Measurements from ENCODE around the gene GABPB1.

The GABPB1 gene

GRCh38 chr15:50341616-50342136, 13.3 kb downstream of the GABPB1 start:
- FAIRE-seq: no peak

- FAIRE-seq: no peak
Measured at GRCh38 chr15:50340416-50340815, 14.6 kb downstream of the GABPB1 start.

GRCh38 chr15:50339717-50340116, 15.3 kb downstream of the GABPB1 start:
- FAIRE-seq: no peak

DNA sequence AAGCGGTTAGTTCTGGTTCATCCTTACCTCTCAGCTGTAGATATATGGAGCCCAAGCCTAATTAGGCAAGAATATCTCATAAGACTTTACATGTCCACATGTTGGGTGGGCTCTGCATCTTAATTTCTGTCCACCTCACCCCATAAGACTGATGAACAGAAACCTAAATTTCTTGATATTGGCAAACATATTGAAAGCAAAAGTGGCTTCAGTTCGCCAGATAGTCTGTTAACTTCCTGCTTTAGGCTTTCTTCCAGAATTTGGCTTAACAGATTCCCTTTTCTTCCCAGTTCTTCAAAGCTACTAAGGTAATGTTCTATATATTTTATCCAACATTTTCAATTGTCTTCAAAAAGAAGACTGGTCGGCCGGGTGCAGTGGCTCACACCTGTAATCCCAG, 19.7 kb downstream of the GABPB1 start:
- no peak for FAIRE-seq

DNA sequence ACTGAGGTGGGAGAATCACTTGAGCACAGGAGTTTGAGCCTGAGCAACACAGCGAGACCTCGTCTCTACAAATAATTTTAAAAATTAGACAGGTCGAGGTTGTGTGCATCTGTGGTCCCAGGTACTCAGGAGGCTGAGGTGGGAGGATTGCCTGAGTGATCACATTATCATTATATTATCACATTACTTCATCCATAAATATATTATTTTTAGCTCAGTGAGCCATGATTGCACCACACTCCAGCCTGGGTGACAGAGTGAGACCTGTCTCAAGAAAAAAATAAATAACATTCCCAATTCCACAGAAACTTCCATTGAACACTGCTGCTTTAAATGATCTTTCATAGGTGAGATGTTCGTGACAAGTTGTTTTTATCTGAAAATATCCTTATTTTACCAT, 21.8 kb downstream of the GABPB1 start:
- no peak for FAIRE-seq

DNA sequence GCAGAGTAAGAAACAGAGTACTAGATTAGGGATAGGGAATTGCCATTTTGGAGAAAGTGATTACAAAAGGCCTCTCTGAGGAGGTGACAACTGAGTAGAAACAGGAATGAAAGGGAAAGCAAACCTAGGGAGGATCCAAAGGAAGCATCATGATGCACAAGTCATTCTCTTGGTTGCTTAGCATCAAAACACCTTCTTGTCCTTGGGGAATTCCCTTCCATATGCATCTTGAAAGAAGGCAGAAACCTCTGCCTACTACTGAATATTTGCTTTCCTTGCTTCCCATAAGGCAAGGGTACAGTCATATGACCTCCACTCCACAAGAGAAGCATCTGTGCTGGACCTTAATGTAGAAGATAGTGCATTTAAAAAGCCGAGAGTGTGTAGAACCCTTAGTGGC, 24.1 kb downstream of the GABPB1 start:
- no peak for FAIRE-seq

- FAIRE-seq: no peak
Measured at GRCh38 chr15:50328116-50328515, 26.9 kb downstream of the GABPB1 start.

DNA sequence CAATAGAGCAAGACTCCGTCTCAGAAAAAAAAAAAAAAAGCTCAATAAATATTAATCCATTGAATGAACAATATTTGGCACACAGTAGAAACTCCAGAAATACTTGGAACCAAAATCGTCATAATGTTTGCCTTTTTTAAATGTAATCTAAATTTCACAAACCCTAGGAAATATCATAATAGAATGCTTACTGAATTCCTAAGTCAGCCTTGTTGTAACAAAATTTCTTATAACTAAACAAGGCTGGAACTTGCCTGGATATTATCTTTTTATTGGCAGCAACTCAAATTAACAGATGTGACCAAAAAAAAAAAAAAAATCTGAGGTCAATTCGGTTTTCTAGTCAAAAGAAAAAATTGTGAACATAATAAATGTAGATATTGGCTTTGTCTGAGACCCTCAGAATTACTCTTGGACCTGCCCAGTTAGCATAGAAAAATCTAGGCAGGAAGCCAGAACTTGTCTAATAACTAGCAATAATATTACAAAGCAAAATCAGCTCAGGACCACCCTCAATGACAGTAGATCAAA, 33.3 kb downstream of the GABPB1 start:
- no peak for FAIRE-seq

DNA sequence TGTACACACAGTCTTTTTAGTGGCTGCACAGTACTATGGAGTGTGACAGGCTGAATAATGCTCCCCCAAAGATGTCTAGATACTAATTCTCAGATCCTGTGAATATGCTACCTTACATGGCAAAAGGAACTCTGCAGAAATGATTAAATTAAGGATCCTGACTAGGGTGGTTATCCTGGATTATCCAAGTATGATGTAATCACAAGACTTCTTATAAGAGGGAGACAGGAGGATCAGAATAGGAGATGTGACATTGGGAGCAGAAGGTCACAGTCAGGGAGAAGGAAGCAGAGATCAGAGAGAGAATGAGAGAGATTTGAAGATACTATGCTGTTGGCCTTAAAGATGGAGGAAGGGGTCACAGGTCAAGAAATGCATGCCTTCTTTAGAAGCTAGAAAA, 34.5 kb downstream of the GABPB1 start:
- no peak for FAIRE-seq

DNA sequence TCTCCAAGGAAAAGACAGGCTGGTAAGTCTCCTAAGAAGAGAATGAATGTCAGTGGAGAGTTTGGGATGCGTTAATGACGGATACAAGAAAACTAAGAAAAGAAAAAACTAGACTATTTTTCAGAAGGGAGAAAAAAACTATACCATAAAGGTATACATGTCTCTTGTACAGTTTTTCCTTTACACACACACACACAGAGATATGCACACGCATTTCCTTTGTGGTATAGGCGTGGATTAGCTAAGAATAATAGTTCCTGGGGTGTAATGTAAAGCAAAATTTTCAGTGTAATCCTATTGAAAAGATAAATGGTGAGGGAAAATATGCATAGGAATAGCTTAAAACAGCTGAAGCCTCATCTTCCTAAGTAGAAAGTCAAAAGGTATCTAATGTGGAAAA, 36.3 kb downstream of the GABPB1 start:
- FAIRE-seq: no peak

DNA sequence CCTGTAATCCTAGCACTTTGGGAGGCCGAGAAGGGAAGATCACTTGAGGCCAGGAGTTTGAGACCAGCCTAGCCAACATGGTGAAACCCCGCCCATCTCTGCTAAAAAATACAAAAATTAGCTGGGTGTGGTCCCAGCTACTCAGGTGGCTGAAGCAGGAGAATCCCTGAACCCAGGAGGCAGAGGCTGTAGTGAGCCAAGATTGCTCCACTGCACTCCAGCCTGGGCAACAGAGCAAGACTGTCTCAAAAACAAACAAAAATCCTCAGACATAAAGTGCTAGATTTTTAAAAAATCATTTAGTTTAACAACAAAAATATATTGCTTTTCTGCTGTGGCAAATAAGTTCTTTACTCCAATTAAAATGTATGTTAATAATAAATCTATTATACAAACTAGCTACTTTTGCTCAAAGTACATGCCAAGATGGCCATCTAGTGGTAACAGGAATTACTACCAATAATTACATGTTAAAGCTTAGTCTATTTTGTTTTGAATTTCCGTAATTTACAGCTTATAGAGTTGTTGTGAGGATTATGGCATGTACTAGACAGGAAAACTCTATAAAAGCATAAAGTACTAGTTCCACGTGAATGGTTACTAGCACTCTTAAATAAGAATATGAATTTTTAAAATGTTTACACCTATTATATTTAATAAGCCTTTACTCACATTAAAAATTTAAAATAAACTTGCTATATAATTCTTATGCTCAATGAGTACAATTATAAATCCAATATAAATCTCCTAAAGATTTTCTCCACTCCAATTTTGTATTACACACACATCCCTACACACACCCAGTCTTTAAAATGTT, 39.0 kb downstream of the GABPB1 start:
- peak; percentile 31 for FAIRE-seq

- no peak for FAIRE-seq
Measured at GRCh38 chr15:50312636-50313035, 42.4 kb downstream of the GABPB1 start.

GRCh38 chr15:50307799-50308198, 47.2 kb downstream of the GABPB1 start:
- FAIRE-seq: no peak

DNA sequence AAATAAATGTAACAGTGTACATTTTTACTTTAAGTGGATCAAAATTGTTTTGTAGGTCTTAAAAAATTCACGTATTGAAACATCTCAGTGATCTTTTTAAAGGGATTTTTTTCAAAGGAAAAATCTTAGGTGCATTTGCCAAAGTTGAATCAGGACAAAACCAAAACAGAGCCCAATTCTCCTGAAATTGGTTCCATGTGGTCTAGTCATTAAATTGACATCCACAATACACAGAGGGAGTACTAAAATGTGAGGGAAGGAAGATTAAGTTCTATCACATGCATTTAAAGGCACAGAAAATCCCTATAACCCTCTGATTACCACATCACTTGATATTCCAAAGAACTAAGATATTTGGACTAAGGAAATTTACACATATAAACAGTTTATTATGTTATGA, 50.2 kb downstream of the GABPB1 start:
- no peak for FAIRE-seq

DNA sequence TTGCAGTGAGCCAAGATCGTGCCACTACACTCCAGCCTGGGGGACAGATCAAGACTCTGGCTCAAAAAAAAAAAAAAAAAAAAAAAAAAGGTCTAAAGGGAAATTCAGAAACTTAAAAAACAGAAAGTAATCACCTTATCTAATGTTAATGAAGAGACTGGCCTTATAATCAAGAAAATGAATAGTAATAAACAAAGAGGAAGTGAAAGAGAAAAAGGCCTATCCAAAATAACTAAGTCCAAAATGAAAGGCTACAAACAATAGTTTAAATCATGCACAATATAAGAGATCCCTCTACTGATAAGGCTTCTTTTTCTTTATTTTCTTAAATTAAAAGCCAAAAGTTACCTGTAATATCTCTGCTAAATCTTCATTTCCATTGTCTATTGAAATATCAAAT, 52.4 kb downstream of the GABPB1 start:
- no peak for FAIRE-seq

DNA sequence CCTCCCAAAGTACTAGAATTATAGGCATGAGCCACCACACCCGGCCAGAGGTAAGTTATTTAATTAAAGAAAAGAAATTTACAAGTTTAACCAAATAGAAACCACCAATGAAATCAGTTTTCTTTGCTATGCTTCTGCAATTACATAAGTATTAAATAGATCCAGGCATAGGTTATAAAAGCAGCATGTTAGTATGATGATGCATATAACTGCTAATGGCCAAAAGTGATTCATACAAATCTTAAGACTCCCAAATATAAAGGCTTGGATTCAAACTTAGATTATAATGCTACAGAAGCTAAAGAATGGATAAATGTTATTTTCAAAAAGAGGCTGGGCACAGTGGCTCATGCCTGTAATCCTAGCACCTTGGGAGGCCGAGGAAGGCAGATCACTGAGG, 56.7 kb downstream of the GABPB1 start:
- no peak for FAIRE-seq

DNA sequence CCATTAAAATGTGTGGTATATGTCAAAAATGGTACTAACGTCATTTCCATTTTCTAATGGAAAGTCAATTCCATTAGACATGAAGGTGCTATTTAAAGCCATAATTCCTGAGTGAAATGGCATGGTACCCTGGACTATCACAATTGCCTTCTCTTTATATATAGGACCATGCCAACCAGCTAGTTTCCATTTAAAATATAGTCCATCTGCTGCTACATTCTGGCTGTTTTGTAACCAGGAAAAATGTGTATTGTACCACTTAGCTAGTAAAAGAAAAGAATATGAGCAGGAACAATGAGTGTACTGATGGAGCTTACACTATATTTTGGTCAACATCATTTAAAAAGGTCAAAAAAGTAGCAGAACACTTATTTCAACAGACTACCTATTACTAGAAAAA, 59.0 kb downstream of the GABPB1 start:
- no peak for FAIRE-seq

DNA sequence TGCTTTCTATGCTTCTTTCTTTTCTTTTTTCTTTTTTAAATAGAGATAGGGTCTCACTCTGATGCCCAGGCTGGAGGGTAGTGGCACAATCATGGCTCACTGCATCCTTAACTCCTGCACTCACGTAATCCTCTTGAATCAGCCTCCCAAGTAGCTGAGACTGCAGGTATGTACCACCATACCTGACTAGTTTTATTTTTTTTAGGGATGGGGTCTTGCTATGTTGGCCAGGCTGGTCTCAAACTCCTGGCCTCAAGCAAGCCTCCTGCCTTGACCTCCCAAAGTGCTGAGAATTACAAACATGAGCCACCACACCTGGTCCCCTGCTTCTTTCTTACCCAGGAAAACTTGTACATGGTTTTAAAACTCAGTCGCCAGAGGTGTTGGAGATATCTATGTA, 65.2 kb downstream of the GABPB1 start:
- FAIRE-seq: no peak

DNA sequence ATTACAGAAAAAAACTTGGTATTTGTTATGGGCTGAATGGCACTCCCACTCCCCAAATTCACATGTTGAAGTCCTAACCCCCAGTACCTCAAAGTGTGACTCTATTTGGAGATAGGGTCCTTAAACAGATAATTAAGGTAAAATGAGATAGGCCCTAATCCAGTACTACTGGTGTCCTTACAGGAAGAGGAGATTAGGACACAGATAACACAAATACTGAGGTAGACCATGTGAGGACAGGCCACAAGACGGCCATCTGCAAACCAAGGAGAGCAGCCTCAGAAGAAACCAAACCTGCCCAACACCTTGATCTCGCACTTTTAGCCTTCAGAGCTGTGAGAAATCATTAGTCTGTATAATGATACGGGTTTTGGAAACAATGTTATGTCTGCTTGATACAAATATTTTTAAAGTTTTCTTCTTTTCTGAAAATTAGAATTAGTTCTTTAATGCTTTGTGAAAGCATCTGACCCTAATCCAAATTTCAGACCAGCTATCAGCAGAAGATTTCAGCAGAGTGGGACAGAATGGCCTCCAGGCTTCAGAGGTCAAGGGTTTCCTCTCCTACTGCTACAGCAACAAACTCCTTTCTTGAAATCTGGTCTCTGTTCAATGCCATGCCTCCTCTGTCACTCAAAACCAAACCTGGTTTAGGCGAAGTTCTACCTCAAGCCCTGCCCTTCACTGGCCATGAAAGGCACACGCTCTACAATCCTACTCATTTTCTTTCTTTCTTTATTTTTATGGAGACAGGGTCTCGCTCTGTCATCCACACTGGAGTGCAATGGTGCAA, 67.5 kb downstream of the GABPB1 start:
- no peak for FAIRE-seq

DNA sequence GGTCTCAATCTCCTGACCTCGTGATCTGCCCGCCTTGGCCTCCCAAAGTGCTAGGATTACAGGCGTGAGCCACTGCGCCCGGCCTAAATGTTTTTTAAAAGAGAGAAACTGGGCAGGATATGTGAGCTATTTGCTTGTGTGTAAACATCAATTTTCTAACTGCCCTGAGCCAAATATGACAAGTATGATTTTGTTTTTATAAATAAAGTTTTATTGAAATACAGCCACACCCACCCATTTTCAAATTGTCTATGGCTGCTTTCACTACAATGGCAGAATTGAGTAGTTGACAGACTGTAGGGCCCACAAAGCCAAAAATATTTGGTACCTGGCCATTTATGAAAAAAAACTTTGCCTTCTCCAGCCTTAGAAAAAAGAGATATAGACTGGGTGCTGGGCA, 73.6 kb downstream of the GABPB1 start:
- no peak for FAIRE-seq

DNA sequence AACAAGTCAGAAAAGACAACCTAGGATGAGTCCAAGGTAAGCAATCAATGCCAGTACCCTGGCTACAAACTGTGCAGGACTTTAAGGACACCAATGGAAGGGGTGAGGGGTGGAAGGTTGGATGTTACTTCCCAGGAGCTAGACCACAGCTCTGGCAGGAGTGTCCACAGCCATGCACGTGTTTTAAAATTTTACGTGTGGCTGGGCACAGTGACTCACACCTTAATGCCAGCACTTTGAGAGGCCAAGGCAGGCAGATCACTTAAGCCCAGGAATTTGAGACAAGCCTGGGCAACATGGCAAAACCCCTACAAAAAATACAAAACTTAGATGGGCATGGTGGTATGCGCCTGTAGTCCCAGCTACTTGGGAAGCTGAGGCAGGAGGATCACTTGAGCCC, 74.7 kb downstream of the GABPB1 start:
- no peak for FAIRE-seq

GRCh38 chr15:50278496-50278895, 76.5 kb downstream of the GABPB1 start:
- FAIRE-seq: no peak

- no peak for FAIRE-seq
Measured at GRCh38 chr15:50277370-50277769, 77.6 kb downstream of the GABPB1 start.

DNA sequence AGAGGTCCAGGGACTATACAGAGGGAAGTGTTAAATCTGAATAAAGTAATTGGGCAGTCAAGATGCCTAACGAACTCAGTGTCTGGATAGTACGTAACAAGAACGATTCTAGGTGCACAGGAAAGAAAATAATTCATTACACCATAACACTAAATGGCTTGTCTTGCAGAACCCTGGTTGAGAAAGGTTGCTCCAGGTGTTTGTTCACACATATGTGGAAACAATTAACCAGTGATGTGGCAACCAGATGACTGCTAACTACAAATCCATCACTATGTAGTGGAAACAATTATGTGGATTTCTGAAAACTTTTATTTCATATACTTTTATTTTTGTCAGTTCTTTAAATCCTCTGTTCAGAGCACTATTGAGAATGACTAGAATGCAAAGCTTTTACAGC, 79.1 kb downstream of the GABPB1 start:
- FAIRE-seq: no peak

Data from colon (tissue), 2 donors.